Activated CD8-positive, alpha-beta T cell treated with anti-CD3 and anti-CD28 coated beads, Interleukin-2, amount 10 ng/mL, durations not matched to agents 7 days and 5 days (primary cell): ENCODE measurements around the gene AP5M1. TPM values are rescaled to one million over a fixed set of nuclear protein-coding genes. Genes with fewer than 3 reads are reported as not detected.
"Not testable (repeated sequence)": the region's sequence is repeated elsewhere in the genome, so short reads cannot be mapped to it uniquely, and the experiment has no call there.

Experiments
- ATAC-seq: fragments of 150-1000 bp; cut with Tn5 transposase; one replicate; pipeline ENCODE4 v1.10.0; 2021; ENCODE audit warnings: moderate library complexity
- CTCF ChIA-PET: fragments of 350-600 bp; sonication (Branson Sonifier 250); formaldehyde crosslinking; loops from one replicate; lab custom pipeline; 2021; ENCODE audit warnings: antibody characterized with exemption; lab: Charles Lee
- POLR2A ChIA-PET: fragments of 350-600 bp; sonication (Branson Sonifier 250); formaldehyde crosslinking; loops from one replicate; lab custom pipeline; 2021; ENCODE audit warnings: antibody characterized with exemption; lab: Charles Lee
- DNase-seq: peaks from one replicate; pipeline ENCODE4 v3.0.0-alpha.2; 2020
- H3K27ac Mint-ChIP-seq: one replicate; pipeline ENCODE4 v1.8.0; 2021; ENCODE audit warnings: mild to moderate bottlenecking, mixed read lengths
- H3K27me3 Mint-ChIP-seq: one replicate; pipeline ENCODE4 v1.8.0; 2021; ENCODE audit warnings: low read depth, mixed read lengths
- H3K36me3 Mint-ChIP-seq: one replicate; pipeline ENCODE4 v1.8.0; 2021; ENCODE audit warnings: low read depth, mixed read lengths
- H3K4me1 Mint-ChIP-seq: one replicate; pipeline ENCODE4 v1.8.0; 2021; ENCODE audit warnings: low read depth, mixed read lengths
- H3K4me3 Mint-ChIP-seq: one replicate; pipeline ENCODE4 v1.8.0; 2021; ENCODE audit warnings: mild to moderate bottlenecking, mixed read lengths
- H3K9me3 Mint-ChIP-seq: one replicate; pipeline ENCODE4 v1.8.0; 2022; ENCODE audit warnings: mixed read lengths; ENCODE audit not compliant: insufficient read depth
- total RNA-seq, 2 experiments: library from RNA; stranded (reverse); gene quantifications; one replicate each; pipeline ENCODE4 v1.2.3, GENCODE V29; 2021

The AP5M1 gene
- total RNA-seq, 2 experiments from 2014 or later: 45.2 to 46.3 TPM

DNA sequence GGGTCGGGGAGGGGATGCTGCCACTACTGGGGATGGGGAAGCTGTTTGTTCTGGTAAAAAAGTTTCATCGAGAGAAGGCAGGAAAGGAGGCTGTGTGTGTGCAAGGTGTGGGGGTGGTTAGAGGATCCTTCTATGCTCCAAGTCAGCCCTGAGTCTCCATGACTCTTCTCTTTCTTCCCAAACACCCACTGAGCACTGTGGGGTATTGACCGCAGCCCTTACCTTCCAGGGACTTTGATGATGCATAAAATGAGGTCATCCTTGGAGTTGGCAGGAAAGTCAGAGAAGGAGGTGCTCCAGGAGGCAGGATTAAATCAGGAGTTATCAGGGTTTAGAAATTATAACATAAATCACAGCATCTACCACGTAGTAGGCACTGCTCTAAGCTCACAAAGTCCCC lies 63.7 kb downstream of the AP5M1 start:
- CTCF ChIA-PET: not testable (repeated sequence)

DNA sequence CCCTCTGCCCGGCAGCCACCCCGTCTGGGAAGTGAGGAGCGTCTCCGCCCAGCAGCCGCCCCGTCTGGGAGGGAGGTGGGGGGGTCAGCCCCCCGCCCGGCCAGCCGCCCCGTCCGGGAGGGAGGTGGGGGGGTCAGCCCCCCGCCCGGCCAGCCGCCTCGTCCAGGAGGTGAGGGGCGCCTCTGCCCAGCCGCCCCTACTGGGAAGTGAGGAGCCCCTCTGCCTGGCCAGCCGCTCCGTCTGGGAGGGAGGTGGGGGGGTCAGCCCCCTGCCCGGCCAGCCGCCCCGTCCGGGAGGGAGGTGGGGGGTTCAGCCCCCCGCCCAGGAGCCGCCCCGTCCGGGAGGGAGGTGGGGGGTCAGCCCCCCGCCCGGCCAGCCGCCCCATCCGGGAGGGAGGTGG lies 65.0 kb downstream of the AP5M1 start:
- H3K9me3 Mint-ChIP-seq, H3K27me3 Mint-ChIP-seq, H3K27ac Mint-ChIP-seq, CTCF ChIA-PET, ATAC-seq, POLR2A ChIA-PET, H3K4me3 Mint-ChIP-seq, H3K36me3 Mint-ChIP-seq, DNase-seq, H3K4me1 Mint-ChIP-seq: not testable (repeated sequence)

More for the DNA sequence above, 63.7 kb downstream of the AP5M1 start:
- H3K27me3 Mint-ChIP-seq, POLR2A ChIA-PET, DNase-seq, ATAC-seq, H3K36me3 Mint-ChIP-seq, H3K9me3 Mint-ChIP-seq, H3K4me3 Mint-ChIP-seq, H3K27ac Mint-ChIP-seq, H3K4me1 Mint-ChIP-seq: not testable (repeated sequence)

DNA sequence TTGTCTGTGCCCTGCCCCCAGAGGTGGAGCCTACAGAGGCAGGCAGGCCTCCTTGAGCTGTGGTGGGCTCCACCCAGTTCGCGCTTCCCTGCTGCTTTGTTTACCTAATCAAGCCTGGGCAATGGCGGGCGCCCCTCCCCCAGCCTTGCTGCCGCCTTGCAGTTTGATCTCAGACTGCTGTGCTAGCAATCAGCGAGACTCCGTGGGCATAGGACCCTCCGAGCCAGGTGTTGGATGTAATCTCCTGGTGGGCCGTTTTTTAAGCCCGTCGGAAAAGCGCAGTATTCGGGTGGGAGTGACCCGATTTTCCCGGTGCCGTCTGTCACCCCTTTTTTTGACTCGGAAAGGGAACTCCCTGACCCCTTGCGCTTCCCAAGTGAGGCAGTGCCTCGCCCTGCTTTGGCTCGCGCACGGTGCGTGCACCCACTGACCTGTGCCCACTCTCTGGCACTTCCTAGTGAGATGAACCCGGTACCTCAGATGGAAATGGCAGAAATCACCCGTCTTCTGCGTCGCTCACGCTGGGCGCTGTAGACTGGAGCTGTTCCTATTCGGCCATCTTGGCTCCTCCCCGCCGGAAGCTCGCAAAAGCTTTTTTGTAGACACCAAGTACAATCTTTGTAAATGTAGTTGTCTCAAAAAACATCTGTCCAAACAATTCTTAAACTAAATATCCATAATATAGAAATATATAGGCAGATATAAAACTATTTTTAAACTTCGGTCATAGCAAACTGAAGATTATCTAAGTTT lies 75.0 kb downstream of the AP5M1 start:
- CTCF ChIA-PET, DNase-seq, POLR2A ChIA-PET, ATAC-seq, H3K9me3 Mint-ChIP-seq, H3K27ac Mint-ChIP-seq, H3K4me1 Mint-ChIP-seq, H3K36me3 Mint-ChIP-seq, H3K27me3 Mint-ChIP-seq, H3K4me3 Mint-ChIP-seq: not testable (repeated sequence)

GRCh38 chr14:57345106-57345505 lies 76.3 kb downstream of the AP5M1 start:
- Mint-ChIP-seq H3K27ac (no peak overlapping the region), H3K27me3 (peaks cover 7% of the 10 kb centered on the region), H3K4me1 (no peaks in the 10 kb centered on the region), H3K4me3 (no peak overlapping the region), H3K9me3 (no peaks in the 10 kb centered on the region), H3K36me3 (no peaks in the 10 kb centered on the region)
- DNase-seq (no peak), ATAC-seq (no peak)
- ChIA-PET POLR2A (no interaction called here), CTCF (no interaction called here)

DNA sequence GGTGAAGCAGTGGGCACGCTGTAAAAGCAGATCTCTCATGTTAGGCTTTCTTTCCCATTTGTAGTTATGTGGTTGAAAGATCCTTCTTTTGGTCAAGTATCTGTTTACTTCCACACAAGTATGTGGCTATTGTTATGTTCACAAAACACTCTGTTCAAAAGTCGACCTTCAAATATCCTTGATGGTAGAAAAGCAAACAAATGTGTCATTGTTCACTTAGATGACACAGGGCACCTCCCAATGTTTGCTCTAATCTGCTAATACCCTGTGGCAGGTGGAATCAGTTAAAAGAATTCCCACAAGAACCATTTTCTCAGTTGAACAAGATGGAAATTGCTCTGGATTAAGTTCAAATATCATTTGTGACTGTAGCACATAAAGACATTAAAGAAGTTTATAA lies 78.0 kb downstream of the AP5M1 start:
- ATAC-seq (no peak), DNase-seq (no peak)
- H3K9me3 Mint-ChIP-seq: no peaks in the 10 kb centered on the region
- H3K4me3 Mint-ChIP-seq: no peak overlapping the region
- H3K27me3 Mint-ChIP-seq: peaks cover 7% of the 10 kb centered on the region
- CTCF ChIA-PET: no interaction called here
- H3K4me1 Mint-ChIP-seq: no peaks in the 10 kb centered on the region
- no peak overlapping the region for H3K27ac Mint-ChIP-seq
- H3K36me3 Mint-ChIP-seq: no peaks in the 10 kb centered on the region
- POLR2A ChIA-PET: no interaction called here

Other genes with a start within 250 kb of the AP5M1 start
- 10 to 100 TPM; 69.2 to 69.6 TPM for gene EXOC5, start 66 bp upstream of the AP5M1 start, total RNA-seq
- 10 to 100 TPM; 12.7 to 16.0 TPM for gene NAA30, start 121.6 kb downstream of the AP5M1 start, total RNA-seq
- gene CCDC198, start 224.9 kb downstream of the AP5M1 start, total RNA-seq: under 1 TPM in 1 of 2 experiments, not detected in 1; 0.21 TPM